Neural cell (in vitro differentiated cells): ENCODE measurements around the gene LCN10. TPM values are rescaled to one million over a fixed set of nuclear protein-coding genes. Genes with fewer than 3 reads are reported as not detected.

Source experiments
- H2AFZ ChIP-seq: fragments of 200-600, 300-800 bp; sonication (generic), shearing (Covaris generic); 2 replicates; pipeline ENCODE4 v1.6.0; 2014; ENCODE audit warnings: low read depth, mild to moderate bottlenecking, antibody characterized with exemption, low read length, moderate library complexity
- H3F3A ChIP-seq: fragments of 200-600 bp; shearing (Covaris generic); 2 replicates; pipeline ENCODE4 v1.6.1; 2016; ENCODE audit warnings: mild to moderate bottlenecking, moderate library complexity, mixed read lengths, antibody characterized with exemption, low read length; ENCODE audit not compliant: insufficient read depth, poor library complexity, severe bottlenecking
- H3K27ac ChIP-seq: fragments of 200-600, 300-800 bp; sonication (generic), shearing (Covaris generic); 2 replicates; pipeline ENCODE4 v1.5.1; 2014; ENCODE audit warnings: mild to moderate bottlenecking, low read length, moderate library complexity
- H3K27me3 ChIP-seq: fragments of 300-800, 200-600 bp; sonication (generic), shearing (Covaris generic); 2 replicates; pipeline ENCODE4 v1.6.0; 2014; ENCODE audit warnings: mild to moderate bottlenecking, low read depth, low read length, moderate library complexity; ENCODE audit not compliant: insufficient read depth
- H3K36me3 ChIP-seq: fragments of 300-800, 200-600 bp; sonication (generic), shearing (Covaris generic); 2 replicates; pipeline ENCODE4 v1.5.1; 2014; ENCODE audit warnings: mild to moderate bottlenecking, antibody characterized with exemption, low read length, moderate library complexity; ENCODE audit not compliant: insufficient read depth
- H3K4me2 ChIP-seq: fragments of 300-800, 200-600 bp; sonication (generic), shearing (Covaris generic); 2 replicates; pipeline ENCODE4 v1.6.0; 2014; ENCODE audit warnings: mild to moderate bottlenecking, low read length
- H3K4me3 ChIP-seq: fragments of 300-800, 200-600 bp; sonication (generic), shearing (Covaris generic); 2 replicates; pipeline ENCODE4 v1.5.1; 2014; ENCODE audit warnings: mild to moderate bottlenecking, low read length, moderate library complexity
- H3K79me2 ChIP-seq: fragments of 200-600 bp; shearing (Covaris generic); replicated peaks from 2 replicates; pipeline ENCODE4 v1.6.0; 2014; ENCODE audit warnings: mild to moderate bottlenecking, low read length, moderate library complexity; ENCODE audit not compliant: insufficient read depth
- H3K9ac ChIP-seq: fragments of 300-800, 200-600 bp; sonication (generic), shearing (Covaris generic); 2 replicates; pipeline ENCODE4 v1.6.1; 2016; ENCODE audit warnings: mild to moderate bottlenecking, low read length, mixed read lengths
- H3K9me2 ChIP-seq: fragments of 200-600 bp; shearing (Covaris generic); 2 replicates; pipeline ENCODE4 v1.6.1; 2016; ENCODE audit warnings: mild to moderate bottlenecking, low read length, mixed read lengths; ENCODE audit not compliant: insufficient read depth
- H3K9me3 ChIP-seq: fragments of 200-600, 300-800 bp; sonication (generic), shearing (Covaris generic); 2 replicates; pipeline ENCODE4 v1.6.1; 2016; ENCODE audit warnings: mild to moderate bottlenecking, mixed run types, low read length, moderate library complexity, mixed read lengths
- H4K20me1 ChIP-seq: fragments of 200-600 bp; shearing (Covaris generic); 2 replicates; pipeline ENCODE4 v1.6.1; 2016; ENCODE audit warnings: mild to moderate bottlenecking, mixed run types; ENCODE audit not compliant: insufficient read depth
- EP300 ChIP-seq: fragments of 450-650 bp; conservative IDR thresholded peaks from 2 replicates; pipeline ENCODE4 v1.6.1; 2014; ENCODE audit warnings: antibody characterized with exemption, mild to moderate bottlenecking, moderate library complexity; ENCODE audit not compliant: poor library complexity, severe bottlenecking
- EZH2 ChIP-seq: fragments of 200-600, 300-800 bp; shearing (Covaris generic), sonication (generic); IDR thresholded peaks from 2 replicates; pipeline ENCODE4 v1.6.1; 2014; ENCODE audit warnings: antibody characterized with exemption, low read length, borderline replicate concordance, mild to moderate bottlenecking; ENCODE audit not compliant: insufficient read depth, poor library complexity, severe bottlenecking
- MXI1 ChIP-seq: fragments of 450-650 bp; conservative IDR thresholded peaks from 2 replicates; pipeline ENCODE4 v1.6.1; 2014; ENCODE audit warnings: antibody characterized with exemption, mild to moderate bottlenecking; ENCODE audit not compliant: poor library complexity, severe bottlenecking
- POLR2AphosphoS5 ChIP-seq: IDR thresholded peaks from 2 replicates; pipeline ENCODE4 v1.6.1; 2012
- RAD21 ChIP-seq: fragments of 450-650 bp; conservative IDR thresholded peaks from 2 replicates; pipeline ENCODE4 v1.6.1; 2014; ENCODE audit warnings: antibody characterized with exemption, mild to moderate bottlenecking, moderate library complexity
- SMC3 ChIP-seq: fragments of 450-650 bp; conservative IDR thresholded peaks from 2 replicates; pipeline ENCODE4 v1.6.1; 2014; ENCODE audit warnings: antibody characterized with exemption, mild to moderate bottlenecking, moderate library complexity; ENCODE audit not compliant: poor library complexity
- TAF1 ChIP-seq: IDR thresholded peaks from 2 replicates; pipeline ENCODE4 v1.6.1; 2012; ENCODE audit warnings: low read depth
- polyA plus RNA-seq: library from polyadenylated mRNA; depleted of rRNA; stranded (reverse); fragments of >200 nt; gene quantifications from 2 replicates; pipeline ENCODE4 v1.2.3, GENCODE V29; 2014
- TF ChIP-seq, protein P1 (sequence below): fragments of 450-650 bp; IDR thresholded peaks from 2 replicates; pipeline ENCODE4 v1.5.1; 2014; ENCODE audit warnings: antibody characterized with exemption, mild to moderate bottlenecking, moderate library complexity; ENCODE audit not compliant: poor library complexity, severe bottlenecking
- TF ChIP-seq, protein P2 (sequence below): IDR thresholded peaks from 2 replicates; pipeline ENCODE4 v1.6.1; 2012; ENCODE audit warnings: borderline replicate concordance

The LCN10 gene
- polyA plus RNA-seq, 1 donor from 2014 or later: not detected

- Histone ChIP-seq H3K27me3 (no peaks in the 10 kb centered on the region), H2AFZ (no peak overlapping the region)
- TF ChIP-seq SMC3 (no peak), EZH2 (no peak), TAF1 (no peak), MXI1 (no peak), EP300 (no peak), POLR2AphosphoS5 (no peak), RAD21 (no peak)
- TF ChIP-seq, protein P1, sequence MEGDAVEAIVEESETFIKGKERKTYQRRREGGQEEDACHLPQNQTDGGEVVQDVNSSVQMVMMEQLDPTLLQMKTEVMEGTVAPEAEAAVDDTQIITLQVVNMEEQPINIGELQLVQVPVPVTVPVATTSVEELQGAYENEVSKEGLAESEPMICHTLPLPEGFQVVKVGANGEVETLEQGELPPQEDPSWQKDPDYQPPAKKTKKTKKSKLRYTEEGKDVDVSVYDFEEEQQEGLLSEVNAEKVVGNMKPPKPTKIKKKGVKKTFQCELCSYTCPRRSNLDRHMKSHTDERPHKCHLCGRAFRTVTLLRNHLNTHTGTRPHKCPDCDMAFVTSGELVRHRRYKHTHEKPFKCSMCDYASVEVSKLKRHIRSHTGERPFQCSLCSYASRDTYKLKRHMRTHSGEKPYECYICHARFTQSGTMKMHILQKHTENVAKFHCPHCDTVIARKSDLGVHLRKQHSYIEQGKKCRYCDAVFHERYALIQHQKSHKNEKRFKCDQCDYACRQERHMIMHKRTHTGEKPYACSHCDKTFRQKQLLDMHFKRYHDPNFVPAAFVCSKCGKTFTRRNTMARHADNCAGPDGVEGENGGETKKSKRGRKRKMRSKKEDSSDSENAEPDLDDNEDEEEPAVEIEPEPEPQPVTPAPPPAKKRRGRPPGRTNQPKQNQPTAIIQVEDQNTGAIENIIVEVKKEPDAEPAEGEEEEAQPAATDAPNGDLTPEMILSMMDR: no peak
- TF ChIP-seq, protein P2, sequence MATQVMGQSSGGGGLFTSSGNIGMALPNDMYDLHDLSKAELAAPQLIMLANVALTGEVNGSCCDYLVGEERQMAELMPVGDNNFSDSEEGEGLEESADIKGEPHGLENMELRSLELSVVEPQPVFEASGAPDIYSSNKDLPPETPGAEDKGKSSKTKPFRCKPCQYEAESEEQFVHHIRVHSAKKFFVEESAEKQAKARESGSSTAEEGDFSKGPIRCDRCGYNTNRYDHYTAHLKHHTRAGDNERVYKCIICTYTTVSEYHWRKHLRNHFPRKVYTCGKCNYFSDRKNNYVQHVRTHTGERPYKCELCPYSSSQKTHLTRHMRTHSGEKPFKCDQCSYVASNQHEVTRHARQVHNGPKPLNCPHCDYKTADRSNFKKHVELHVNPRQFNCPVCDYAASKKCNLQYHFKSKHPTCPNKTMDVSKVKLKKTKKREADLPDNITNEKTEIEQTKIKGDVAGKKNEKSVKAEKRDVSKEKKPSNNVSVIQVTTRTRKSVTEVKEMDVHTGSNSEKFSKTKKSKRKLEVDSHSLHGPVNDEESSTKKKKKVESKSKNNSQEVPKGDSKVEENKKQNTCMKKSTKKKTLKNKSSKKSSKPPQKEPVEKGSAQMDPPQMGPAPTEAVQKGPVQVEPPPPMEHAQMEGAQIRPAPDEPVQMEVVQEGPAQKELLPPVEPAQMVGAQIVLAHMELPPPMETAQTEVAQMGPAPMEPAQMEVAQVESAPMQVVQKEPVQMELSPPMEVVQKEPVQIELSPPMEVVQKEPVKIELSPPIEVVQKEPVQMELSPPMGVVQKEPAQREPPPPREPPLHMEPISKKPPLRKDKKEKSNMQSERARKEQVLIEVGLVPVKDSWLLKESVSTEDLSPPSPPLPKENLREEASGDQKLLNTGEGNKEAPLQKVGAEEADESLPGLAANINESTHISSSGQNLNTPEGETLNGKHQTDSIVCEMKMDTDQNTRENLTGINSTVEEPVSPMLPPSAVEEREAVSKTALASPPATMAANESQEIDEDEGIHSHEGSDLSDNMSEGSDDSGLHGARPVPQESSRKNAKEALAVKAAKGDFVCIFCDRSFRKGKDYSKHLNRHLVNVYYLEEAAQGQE: no peak
Observed at GRCh38 chr9:136693135-136693489, 49.6 kb downstream of the LCN10 start.

GRCh38 chr9:136692185-136693134 is 50.3 kb downstream of the LCN10 start:
- no peak for TF ChIP-seq MXI1
- TF ChIP-seq POLR2AphosphoS5: no peak
- TF ChIP-seq RAD21: no peak
- TF ChIP-seq, protein P2: no peak
- TF ChIP-seq TAF1: no peak
- TF ChIP-seq, protein P1: no peak
- no peak for TF ChIP-seq EZH2
- no peak for TF ChIP-seq EP300
- Histone ChIP-seq H4K20me1 (no peaks in the 10 kb centered on the region), H3K27ac (no peak overlapping the region), H3K9me2 (no peaks in the 10 kb centered on the region), H3K27me3 (peaks cover 3% of the 10 kb centered on the region), H3F3A (no peaks in the 10 kb centered on the region), H3K9me3 (no peaks in the 10 kb centered on the region), H3K4me3 (no peak overlapping the region), H3K4me2 (no peak overlapping the region), H3K36me3 (no peaks in the 10 kb centered on the region), H2AFZ (no peak overlapping the region), H3K79me2 (no peaks in the 10 kb centered on the region), H3K9ac (no peak overlapping the region)

More at GRCh38 chr9:136693135-136693489, 49.6 kb downstream of the LCN10 start:
- H3K36me3 ChIP-seq: no peaks in the 10 kb centered on the region
- H3K4me2 ChIP-seq: no peak overlapping the region
- no peak overlapping the region for H3K4me3 ChIP-seq
- no peaks in the 10 kb centered on the region for H3K9me3 ChIP-seq
- no peak overlapping the region for H3K9ac ChIP-seq
- H3F3A ChIP-seq: no peaks in the 10 kb centered on the region
- H3K79me2 ChIP-seq: no peaks in the 10 kb centered on the region
- H3K27ac ChIP-seq: no peak overlapping the region
- no peaks in the 10 kb centered on the region for H3K9me2 ChIP-seq
- H4K20me1 ChIP-seq: no peaks in the 10 kb centered on the region
